ENCODE measurements around the gene TRMT112.

The TRMT112 gene

GRCh38 chr11:64306563-64306875 lies 10.8 kb downstream of the TRMT112 start:
- DNase-seq = no peak

DNA sequence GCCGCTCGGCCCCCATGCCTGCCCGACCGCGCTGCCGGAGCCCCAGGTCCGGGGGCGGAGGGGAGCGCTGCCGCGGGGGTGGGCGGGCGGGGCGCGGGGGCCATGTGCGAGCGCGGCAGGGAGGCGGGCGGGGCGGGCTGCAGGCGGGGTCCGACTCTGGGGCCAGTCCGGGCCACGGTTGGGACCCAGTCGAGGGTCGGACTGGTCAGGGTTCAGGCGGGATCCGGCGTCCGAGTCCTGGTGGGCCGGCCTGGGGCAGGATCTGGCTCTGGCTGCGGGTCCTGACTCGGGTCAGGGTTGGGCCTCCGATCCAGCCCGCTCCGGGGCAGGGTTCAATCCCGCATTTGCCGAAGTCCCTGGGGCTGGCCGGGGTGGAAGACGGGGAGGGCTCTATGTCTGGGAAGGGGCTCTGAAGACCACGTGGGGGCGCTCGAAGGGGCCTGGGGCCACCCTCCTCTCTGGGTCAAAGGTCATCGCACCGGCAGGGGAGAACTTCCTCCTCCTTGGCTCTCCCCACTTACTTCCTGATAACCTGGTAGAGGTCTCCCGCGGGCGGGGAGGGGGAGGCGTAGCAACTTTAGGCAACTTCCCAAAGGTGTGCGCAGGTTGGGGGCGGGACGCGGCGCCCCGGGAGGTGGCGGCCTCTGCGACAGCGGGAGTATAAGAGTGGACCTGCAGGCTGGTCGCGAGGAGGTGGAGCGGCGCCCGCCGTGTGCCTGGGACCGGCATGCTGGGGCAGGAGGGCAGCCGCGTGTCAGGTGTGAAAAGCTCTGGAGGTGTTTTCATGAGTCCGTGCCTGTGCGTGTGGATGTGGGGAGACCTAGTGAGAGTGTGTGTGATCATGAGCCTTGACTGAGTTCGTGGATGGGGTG lies 11.4 kb downstream of the TRMT112 start:
- peak; percentile 78 for DNase-seq

GRCh38 chr11:64305075-64305690 lies 12.2 kb downstream of the TRMT112 start, which contains the start of gene ESRRA:
ESRRA (plus strand) TSS chr11:64305524; CDS start chr11:64307180, 1,656 bp downstream.
- DNase-seq = peak; percentile 98

DNA sequence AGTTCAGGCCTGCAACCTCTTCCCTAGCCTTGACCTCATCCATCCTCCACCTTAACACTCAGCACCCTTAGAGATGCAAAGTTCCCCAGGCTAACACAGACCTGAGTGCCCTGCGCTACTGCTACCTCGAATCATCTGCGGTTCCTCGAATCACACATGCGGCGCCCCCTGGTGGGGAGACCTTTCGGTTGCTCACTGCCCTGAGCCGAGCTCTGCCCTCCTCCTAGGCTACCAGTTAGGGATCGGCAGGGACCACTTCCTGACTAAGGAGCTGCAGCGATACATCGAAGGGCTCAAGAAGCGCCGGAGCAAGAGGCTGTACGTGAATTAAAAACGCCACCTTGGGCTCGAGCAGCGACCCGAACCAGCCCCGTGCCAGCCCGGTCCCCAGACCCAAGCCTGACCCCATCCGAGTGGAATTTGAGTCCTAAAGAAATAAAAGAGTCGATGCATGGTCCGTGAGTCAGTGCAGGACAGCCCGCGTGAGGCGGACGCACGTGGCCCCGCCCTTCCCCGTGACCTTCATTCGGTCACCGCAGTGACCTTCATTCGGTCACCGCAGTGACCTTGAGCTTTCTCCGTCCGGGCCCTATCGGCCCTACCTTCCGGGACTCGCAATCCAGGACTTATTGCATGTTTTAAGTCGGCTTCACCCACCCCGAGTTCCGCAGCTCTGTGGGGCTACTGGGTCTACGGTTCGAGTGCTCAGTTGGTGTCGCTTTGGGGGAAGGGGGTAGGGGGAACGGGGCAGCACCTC lies 12.9 kb downstream of the TRMT112 start:
- peak; percentile 92 for DNase-seq

- DNase-seq = no peak
Observed at GRCh38 chr11:64304032-64304315, 13.4 kb downstream of the TRMT112 start.

- no peak for DNase-seq
Observed at GRCh38 chr11:64303109-64304031, 14.0 kb downstream of the TRMT112 start.

GRCh38 chr11:64299847-64300648 lies 17.3 kb downstream of the TRMT112 start, which contains the start of gene CATSPERZ:
CATSPERZ (plus strand) TSS chr11:64300358; CDS start chr11:64300411, 53 bp downstream.
- DNase-seq = no peak

DNA sequence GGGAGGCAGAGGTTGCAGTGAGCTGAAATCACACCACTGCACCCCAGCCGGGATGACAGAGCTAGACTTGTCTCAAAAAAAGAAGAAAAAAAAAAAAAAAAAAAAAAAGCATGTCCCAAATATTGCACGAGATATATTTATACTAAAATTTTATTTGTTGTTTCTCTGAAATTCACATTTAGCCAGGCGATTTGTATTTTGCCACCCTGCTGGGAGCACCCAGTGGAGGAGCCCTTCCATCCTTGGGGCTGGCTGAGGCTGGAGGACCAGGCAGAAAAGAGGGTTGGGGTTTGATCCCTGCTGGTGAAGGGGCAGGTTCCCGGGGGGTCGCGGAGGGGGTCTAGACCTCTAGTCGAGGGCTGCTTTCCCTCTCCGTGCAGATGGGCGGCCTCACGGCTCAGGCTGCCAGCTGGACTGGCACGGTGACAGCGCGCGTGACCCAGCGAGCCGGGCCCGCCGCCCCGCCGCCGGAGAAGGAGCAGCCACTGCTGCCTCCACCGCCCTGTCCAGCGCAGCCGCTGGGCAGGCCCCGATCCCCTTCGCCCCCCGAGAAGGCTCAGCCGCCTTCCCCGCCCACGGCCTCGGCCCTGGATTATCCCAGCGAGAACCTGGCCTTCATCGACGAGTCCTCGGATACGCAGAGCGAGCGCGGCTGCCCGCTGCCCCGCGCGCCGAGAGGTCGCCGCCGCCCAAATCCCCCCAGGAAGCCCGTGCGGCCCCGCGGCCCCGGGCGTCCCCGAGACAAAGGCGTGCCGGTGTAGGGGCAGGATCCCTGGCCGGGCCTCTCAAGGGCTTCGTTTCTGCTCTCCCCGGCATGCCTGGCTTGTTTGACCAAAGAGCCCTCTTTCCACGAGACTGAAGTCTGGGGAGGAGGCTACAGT lies 18.2 kb downstream of the TRMT112 start:
- no peak for DNase-seq

GRCh38 chr11:64297699-64298358 lies 19.5 kb downstream of the TRMT112 start:
- DNase-seq = no peak

DNA sequence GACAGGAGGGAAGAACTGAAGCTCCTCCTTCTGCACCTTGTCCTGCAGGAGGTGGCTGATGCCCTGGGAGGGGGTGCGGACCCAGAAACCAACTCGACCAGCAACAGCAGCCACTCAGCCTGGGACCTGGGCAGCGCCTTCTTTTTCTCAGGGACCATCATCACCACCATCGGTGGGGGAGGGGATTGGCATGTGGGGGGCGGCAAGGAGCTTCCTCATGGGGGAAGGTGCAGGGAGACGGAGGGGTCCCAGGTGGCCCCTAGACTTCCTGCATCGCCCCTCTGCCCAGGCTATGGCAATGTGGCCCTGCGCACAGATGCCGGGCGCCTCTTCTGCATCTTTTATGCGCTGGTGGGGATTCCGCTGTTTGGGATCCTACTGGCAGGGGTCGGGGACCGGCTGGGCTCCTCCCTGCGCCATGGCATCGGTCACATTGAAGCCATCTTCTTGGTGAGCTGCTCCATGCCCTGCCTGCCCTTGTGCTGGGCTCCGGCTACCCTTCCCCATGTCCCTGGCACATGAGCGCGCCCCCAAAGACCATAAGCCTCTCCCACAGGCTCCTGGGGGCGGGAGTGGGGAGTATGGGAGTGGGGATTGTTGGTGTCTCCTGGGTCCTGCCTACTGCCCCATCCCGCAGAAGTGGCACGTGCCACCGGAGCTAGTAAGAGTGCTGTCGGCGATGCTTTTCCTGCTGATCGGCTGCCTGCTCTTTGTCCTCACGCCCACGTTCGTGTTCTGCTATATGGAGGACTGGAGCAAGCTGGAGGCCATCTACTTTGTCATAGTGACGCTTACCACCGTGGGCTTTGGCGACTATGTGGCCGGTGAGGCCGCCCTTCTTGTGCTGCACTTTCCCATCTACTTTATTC lies 20.3 kb downstream of the TRMT112 start:
- no peak for DNase-seq

GRCh38 chr11:64296236-64296635 lies 21.1 kb downstream of the TRMT112 start:
- DNase-seq = no peak

GRCh38 chr11:64295760-64296159 lies 21.6 kb downstream of the TRMT112 start:
- DNase-seq = no peak

GRCh38 chr11:64294774-64295173 lies 22.6 kb downstream of the TRMT112 start:
- DNase-seq = no peak

- no peak for DNase-seq
Observed at GRCh38 chr11:64292460-64293254, 24.7 kb downstream of the TRMT112 start.

DNA sequence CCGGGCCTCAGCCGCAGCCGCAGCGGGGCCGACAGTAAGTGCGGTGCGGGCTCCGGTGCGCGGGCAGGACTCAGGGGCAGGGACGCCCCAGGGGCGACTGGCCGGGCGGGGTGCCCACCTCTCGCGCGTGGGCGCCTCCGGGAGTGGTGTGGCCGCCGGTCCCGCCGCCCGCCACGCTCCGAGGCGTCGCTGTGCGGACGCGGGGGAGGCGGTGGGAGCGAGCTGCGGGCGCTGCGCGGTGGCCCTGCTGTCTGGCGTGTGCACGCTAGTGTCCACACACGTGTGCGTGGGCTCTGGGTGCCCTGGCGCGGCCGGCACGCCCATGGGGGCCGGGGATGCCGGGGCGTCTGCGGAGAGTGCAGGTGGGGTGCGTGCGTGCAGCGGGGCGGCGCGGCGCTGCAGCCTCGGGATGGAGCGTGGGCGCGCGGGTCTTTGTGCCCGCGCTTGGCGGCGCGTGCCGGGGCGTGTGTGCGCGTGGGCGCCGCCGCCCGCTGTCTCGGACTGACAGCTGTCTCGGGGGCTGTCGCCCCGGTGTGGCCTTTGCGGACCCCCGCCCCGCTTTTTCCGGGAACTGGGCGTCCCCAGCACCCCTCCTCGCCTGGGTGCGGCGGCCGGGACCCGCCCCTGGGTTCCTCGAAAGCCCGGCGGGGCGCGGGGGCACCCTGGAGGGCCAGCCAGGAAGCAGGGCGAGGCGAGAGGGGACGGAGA lies 25.5 kb downstream of the TRMT112 start:
- no peak for DNase-seq

DNA sequence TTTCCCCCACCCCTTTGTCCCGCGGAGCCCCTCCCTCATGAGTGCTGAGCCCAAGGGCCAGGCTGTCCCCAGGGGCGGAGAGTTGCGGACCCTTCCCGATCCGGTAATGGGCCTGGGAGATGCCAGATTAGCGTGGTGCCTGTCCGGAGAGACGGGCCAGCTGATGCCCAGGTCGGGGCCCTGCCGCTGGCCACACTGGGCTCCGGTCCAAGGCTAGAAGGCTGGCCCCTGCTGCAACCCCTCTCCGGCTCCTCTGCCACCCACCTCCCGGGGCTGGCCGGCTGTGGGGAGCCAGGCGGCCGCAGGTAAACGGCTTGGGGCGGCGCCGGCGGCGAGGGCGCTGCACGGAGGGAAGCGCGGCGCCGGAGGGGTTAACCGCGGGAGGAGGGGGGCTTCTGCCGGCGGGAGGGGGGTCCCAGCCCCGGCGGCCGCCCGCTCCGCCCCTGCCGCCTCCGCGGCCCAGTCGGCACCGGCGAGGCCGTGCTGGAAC lies 26.1 kb downstream of the TRMT112 start, which contains the start of gene KCNK4:
Gene KCNK4 (plus strand): TSS at position 41 of the 490 bp plus-strand sequence. CDS start 1,717 bp downstream, outside the sequence.
- DNase-seq = no peak

All from CD4-positive, alpha-beta T cell treated with Interleukin-21 for 1 hour (primary cell).